Measurements from ENCODE around the gene FPR2. TPM values are rescaled to one million over a fixed set of nuclear protein-coding genes. Genes with fewer than 3 reads are reported as not detected.

Gene FPR2
- polyA plus RNA-seq, 1 donor from 2014 or later: not detected

GRCh38 chr19:51784109-51784785 lies 23.3 kb downstream of the FPR2 start:
- no peak overlapping the region for H3K27ac ChIP-seq (ENCODE audit: low read length)
- H3F3A ChIP-seq (ENCODE audit: insufficient read depth, low read length, poor library complexity, severe bottlenecking): no peaks in the 10 kb centered on the region
- no peak overlapping the region for H3K4me2 ChIP-seq (ENCODE audit: low read length)
- H3K9me2 ChIP-seq (ENCODE audit: insufficient read depth, low read length): no peaks in the 10 kb centered on the region
- no peak overlapping the region for H2AFZ ChIP-seq (ENCODE audit: low read depth, low read length)
- TF ChIP-seq EZH2 (IDR thresholded peaks at IDR 0.05; ENCODE audit: borderline replicate concordance, insufficient read depth, low read length, poor library complexity, severe bottlenecking) (no peak), SMC3 (conservative IDR thresholded peaks at IDR 0.05; ENCODE audit: poor library complexity) (no peak), POLR2AphosphoS5 (IDR thresholded peaks at IDR 0.05) (no peak), CTCF (IDR thresholded peaks at IDR 0.05; ENCODE audit: poor library complexity, severe bottlenecking) (no peak), EP300 (conservative IDR thresholded peaks at IDR 0.05; ENCODE audit: poor library complexity, severe bottlenecking) (no peak), MXI1 (conservative IDR thresholded peaks at IDR 0.05; ENCODE audit: poor library complexity, severe bottlenecking) (no peak), TAF1 (IDR thresholded peaks at IDR 0.05; ENCODE audit: low read depth) (no peak), RAD21 (conservative IDR thresholded peaks at IDR 0.05) (no peak)
- TF ChIP-seq, protein P1, sequence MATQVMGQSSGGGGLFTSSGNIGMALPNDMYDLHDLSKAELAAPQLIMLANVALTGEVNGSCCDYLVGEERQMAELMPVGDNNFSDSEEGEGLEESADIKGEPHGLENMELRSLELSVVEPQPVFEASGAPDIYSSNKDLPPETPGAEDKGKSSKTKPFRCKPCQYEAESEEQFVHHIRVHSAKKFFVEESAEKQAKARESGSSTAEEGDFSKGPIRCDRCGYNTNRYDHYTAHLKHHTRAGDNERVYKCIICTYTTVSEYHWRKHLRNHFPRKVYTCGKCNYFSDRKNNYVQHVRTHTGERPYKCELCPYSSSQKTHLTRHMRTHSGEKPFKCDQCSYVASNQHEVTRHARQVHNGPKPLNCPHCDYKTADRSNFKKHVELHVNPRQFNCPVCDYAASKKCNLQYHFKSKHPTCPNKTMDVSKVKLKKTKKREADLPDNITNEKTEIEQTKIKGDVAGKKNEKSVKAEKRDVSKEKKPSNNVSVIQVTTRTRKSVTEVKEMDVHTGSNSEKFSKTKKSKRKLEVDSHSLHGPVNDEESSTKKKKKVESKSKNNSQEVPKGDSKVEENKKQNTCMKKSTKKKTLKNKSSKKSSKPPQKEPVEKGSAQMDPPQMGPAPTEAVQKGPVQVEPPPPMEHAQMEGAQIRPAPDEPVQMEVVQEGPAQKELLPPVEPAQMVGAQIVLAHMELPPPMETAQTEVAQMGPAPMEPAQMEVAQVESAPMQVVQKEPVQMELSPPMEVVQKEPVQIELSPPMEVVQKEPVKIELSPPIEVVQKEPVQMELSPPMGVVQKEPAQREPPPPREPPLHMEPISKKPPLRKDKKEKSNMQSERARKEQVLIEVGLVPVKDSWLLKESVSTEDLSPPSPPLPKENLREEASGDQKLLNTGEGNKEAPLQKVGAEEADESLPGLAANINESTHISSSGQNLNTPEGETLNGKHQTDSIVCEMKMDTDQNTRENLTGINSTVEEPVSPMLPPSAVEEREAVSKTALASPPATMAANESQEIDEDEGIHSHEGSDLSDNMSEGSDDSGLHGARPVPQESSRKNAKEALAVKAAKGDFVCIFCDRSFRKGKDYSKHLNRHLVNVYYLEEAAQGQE (IDR thresholded peaks at IDR 0.05; ENCODE audit: borderline replicate concordance): no peak
- H3K4me3 ChIP-seq (ENCODE audit: low read length): no peak overlapping the region
- no peaks in the 10 kb centered on the region for H3K36me3 ChIP-seq (ENCODE audit: insufficient read depth, low read length)
- H4K20me1 ChIP-seq (ENCODE audit: insufficient read depth): no peaks in the 10 kb centered on the region
- H3K9me3 ChIP-seq (ENCODE audit: low read length): no peaks in the 10 kb centered on the region
- H3K27me3 ChIP-seq (ENCODE audit: insufficient read depth, low read depth, low read length): peaks cover 8% of the 10 kb centered on the region
- no peaks in the 10 kb centered on the region for H3K79me2 ChIP-seq (replicated peaks; ENCODE audit: insufficient read depth, low read length)
- H3K9ac ChIP-seq (ENCODE audit: low read length): no peak overlapping the region

- Histone ChIP-seq H3K27me3 (ENCODE audit: insufficient read depth, low read depth, low read length) (peaks cover 8% of the 10 kb centered on the region), H3K36me3 (ENCODE audit: insufficient read depth, low read length) (no peaks in the 10 kb centered on the region), H3K4me3 (ENCODE audit: low read length) (no peak overlapping the region), H3K9me3 (ENCODE audit: low read length) (no peaks in the 10 kb centered on the region), H3K9ac (ENCODE audit: low read length) (no peak overlapping the region), H3F3A (ENCODE audit: insufficient read depth, low read length, poor library complexity, severe bottlenecking) (no peaks in the 10 kb centered on the region), H4K20me1 (ENCODE audit: insufficient read depth) (no peaks in the 10 kb centered on the region), H3K4me2 (ENCODE audit: low read length) (no peak overlapping the region), H3K9me2 (ENCODE audit: insufficient read depth, low read length) (no peaks in the 10 kb centered on the region), H3K79me2 (replicated peaks; ENCODE audit: insufficient read depth, low read length) (no peaks in the 10 kb centered on the region), H2AFZ (ENCODE audit: low read depth, low read length) (no peak overlapping the region), H3K27ac (ENCODE audit: low read length) (no peak overlapping the region)
- TF ChIP-seq POLR2AphosphoS5 (IDR thresholded peaks at IDR 0.05) (no peak), RAD21 (conservative IDR thresholded peaks at IDR 0.05) (no peak), TAF1 (IDR thresholded peaks at IDR 0.05; ENCODE audit: low read depth) (no peak), SMC3 (conservative IDR thresholded peaks at IDR 0.05; ENCODE audit: poor library complexity) (no peak), EZH2 (IDR thresholded peaks at IDR 0.05; ENCODE audit: borderline replicate concordance, insufficient read depth, low read length, poor library complexity, severe bottlenecking) (no peak), EP300 (conservative IDR thresholded peaks at IDR 0.05; ENCODE audit: poor library complexity, severe bottlenecking) (no peak), MXI1 (conservative IDR thresholded peaks at IDR 0.05; ENCODE audit: poor library complexity, severe bottlenecking) (no peak), CTCF (IDR thresholded peaks at IDR 0.05; ENCODE audit: poor library complexity, severe bottlenecking) (no peak)
- TF ChIP-seq, protein P1 (IDR thresholded peaks at IDR 0.05; ENCODE audit: borderline replicate concordance): no peak
These were observed 24.1 kb downstream of the FPR2 start for GRCh38 chr19:51784922-51785690.
